Stimulated activated CD4-positive, alpha-beta T cell treated with anti-CD3 and anti-CD28 coated beads, TNF-alpha, amount 100 ng/mL, for 4 hours (primary cell): Measurements from ENCODE around the gene TMEM101.
"Not testable (repeated sequence)": the region's sequence is repeated elsewhere in the genome, so short reads cannot be mapped to it uniquely, and the experiment has no call there.

Experiments
- DNase-seq, 3 experiments: peaks; one replicate each; pipeline ENCODE4 v3.0.0-alpha.2; 2020; ENCODE audit warnings: low read depth in 3 of 3

The TMEM101 gene

GRCh38 chr17:44000871-44001460 lies 13.8 kb downstream of the TMEM101 start:
- DNase-seq: no peak

DNA sequence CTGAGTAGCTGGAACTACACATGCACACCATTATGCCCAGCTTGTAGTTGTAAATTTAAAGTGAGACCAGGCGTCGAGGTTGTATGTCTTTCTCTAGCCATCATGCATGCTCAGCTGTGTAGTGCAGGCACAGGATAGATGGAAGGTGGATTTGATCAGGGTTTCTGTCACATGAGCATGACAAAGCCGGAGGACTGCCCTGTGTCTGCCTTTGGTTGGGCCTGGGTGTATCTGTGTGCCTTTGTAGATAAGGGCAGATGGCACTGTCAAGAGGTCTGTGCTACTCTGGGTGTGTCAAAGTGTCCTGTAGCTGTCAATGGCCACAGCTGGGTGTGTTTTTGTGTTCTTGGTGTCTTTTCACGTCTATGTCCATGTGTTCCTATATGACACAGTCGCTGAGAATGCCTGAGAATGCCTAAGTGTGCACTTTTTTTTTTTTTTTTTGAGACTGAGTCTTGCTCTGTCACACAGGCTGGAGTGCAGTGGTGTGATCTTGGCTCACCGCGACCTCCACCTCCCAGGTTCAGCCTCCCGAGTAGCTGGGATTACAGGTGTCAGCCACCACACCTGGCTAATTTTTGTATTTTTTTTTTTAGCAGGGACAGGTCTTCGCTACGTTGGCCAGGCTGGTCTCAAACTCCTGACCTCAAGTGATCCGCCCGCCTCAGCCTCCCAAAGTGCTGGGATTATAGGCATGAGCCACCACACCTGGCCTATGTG lies 14.5 kb downstream of the TMEM101 start:
- no peak for DNase-seq

- DNase-seq: no peak
Measured at GRCh38 chr17:43999024-43999423, 15.7 kb downstream of the TMEM101 start.

DNA sequence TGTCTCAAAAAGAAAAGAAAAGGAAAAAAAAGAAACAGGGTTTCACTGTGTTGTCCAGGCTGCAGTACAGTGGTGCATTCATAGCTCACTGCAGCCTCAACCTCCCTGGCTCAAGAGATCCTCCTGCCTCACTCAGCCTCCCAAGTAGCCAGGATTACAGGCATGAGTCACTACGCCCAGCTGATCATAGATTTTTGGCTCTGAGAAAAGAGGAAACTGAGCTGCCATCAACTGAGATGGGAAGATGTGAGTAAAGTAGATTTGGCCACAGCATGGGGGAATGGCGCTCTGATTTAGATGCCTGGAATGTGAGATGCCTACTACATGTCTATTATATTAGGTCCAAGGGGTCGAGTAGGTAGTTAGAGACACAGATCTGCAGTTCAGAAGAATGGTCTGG lies 16.2 kb downstream of the TMEM101 start:
- DNase-seq: no peak

DNA sequence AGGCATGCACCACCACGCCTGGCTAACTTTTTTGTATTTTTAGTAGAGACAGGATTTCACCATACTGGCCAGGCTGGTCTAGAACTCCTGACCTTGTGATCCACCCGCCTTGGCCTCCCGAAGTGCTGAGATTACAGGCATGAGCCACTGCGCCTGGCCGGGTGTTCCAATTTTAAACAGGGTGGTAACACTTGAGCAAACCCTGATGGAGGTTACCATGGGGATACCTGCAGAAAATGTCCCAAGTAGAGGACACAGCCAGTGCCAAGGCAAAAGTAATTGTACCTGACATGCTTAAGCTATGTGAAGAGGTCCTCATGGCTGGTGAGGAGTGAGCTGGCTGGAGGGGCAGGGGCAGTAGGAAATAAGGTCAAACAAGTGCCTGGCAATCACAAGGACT lies 17.6 kb downstream of the TMEM101 start:
- not testable (repeated sequence) for DNase-seq

DNA sequence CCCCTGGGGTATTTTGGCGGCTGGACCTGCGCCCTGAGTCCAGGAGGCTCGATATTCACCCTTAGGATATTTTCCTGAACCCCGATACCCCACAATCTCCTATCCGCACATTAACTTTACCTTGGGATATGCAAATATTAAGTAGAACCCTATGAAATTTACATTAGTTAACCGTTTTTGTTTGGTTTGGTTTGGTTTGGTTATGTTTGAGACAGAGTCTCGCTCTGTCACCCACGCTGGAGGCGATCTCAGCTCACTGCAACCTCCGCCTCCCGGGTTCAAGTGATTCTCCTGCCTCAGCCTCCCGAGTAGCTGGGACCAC lies 19.7 kb downstream of the TMEM101 start:
- no peak for DNase-seq

DNA sequence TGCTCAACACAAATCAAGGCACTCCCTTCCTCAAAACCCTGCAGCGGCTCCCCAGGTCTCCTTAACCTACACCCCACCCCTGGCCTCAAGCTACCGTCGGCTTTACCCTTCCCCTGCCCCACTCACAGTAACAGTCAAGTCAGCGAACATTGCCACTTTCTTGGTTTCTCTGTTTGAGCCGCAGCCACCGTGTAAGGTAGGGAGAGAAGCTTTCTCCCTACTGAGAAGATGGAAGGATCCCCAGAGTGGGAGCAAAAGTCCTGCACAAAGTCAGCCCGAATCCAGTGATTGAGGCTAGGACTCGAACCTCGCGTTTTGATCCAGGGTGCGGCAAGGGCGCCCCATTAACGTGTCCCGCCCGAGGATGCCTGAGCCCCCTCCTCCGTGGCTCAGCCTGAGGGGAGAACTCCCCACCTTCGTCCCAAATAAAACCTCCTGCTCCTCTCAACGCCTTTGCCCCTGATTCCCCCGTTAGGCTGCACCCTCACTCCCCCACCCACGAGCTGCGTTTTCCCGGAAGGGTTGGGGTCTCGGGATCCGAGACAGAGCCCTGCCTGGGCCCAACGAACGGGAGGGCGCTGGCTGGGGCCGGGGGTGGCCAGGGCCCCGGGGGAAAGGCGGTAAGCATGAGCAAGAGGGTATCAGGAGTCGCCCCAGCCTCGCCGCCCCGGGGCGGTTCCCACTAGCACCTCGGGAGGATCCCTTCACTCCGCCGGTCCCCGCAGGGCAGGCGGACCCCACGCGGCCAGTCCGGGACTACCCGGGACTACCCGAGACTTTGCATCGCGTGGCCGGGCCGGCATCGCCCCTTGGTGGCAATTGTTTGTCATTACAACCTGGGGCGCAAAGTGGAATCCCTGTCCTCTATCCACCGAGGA lies 20.3 kb downstream of the TMEM101 start:
- peak in 2 of 3 experiments; percentile 43 to 48 for DNase-seq

GRCh38 chr17:43992641-43993040 lies 22.1 kb downstream of the TMEM101 start:
- no peak for DNase-seq

DNA sequence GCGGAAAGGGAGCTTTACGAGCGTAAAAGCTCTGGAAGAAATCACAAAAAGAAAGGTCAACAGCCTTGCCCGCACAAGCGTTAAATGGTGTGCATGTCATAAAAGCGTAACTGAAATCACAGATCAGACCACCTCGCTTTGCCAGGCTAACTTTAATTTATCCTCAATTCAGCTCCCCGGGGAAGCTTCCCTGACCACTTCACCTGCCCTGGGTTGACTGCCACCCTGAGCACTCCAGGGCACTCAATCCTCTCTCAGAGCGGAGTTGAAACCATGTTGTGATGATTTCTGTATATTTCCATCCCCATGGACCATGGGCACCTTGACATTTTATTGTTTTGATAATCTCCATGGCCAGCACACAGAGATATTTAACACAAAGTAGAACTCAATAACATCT lies 26.5 kb downstream of the TMEM101 start:
- DNase-seq: no peak

DNA sequence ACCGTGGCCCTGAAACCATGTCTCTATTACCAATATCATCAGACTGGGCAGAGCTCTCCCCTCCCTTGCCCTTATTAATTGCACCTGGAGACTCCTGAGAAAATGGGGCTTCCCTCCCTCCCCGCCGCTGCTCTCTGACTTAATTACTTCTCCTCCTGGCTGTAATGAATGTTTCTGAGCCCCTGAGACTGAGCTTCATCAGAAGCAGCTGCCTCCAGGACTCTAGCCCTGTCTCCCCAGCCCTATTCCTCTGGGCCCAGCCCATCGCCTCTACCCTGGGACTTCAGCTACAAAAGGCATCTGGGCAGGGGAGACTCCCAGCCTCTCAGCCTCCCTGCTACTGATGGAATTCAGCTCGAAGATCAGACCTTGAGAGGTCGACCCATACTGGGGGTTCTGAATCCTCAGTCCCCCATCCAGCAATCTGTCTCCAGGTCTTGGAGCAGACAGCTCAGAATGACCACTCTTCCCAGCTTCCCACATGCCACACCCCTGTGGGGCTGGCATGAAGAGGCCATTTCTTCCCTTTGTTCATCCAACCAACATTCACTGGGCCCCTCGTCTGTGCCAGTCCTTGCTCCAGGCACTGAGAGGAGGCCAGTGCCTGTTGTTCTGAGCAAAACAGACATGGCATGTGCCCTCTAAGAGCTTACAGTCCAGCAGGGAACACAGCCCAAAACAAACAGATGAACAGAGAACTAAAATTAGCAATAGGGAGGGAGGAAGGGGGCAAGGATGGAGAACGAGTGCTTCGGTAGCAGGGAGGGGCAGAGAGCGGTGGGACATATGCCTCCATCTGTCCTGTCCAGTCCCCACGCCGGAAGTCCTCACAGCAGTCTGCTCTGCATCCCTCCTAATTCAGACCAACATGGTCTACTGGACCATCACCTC lies 27.4 kb downstream of the TMEM101 start:
- no peak for DNase-seq

DNA sequence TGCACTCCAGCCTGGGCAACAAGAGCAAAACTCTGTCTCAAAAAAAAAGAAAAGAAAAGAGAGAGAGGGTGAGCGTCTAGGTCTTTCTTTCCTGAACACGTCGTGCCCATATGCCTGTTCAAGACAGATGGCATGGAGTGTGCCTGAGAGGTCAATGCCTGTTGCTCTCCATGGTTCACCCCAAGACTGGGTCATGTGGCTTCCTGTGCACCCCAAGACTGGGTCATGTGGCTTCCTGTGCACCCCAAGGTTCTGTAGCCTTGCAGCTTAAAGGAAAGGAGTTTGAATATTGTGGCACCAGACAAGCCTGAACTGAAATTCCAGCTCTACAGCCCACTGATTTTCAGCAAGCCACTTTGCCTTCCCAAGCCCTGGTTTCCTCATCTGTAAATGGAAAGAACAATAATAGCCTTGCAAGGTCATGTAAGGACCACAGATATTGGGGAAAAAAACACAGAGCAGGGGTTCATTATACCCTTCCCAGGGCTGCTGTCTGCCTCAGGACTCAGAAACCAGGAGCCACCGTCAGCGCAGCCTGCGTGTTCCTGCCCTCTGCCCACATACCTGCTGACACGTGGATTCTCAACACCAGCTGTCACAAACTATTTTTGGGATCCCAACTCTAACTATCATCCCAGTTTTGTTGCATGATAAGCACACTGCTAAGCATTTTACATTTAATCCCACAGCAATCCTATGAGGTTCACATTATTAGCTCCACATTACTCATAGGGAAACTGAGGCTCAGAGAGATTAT lies 28.4 kb downstream of the TMEM101 start:
- no peak for DNase-seq

DNA sequence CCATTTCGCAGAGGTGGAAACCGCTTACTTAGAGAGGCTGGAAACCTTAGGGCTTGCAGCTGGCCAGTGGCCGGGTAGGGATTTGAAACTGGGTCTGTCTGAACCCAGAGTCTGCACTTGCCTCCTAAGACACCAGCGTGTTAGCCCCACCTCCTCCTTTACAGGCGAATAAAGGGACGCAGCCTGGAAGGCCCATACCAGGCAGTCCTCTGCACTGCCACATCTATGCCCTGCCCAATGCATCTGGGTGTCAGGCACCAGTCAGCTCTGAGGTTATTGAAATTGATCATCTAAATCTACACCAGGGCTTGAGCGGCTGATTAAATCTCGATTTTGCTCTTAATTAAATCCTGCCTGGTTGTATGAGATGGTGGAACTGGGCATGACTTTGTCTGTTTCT lies 30.2 kb downstream of the TMEM101 start:
- DNase-seq: no peak

DNA sequence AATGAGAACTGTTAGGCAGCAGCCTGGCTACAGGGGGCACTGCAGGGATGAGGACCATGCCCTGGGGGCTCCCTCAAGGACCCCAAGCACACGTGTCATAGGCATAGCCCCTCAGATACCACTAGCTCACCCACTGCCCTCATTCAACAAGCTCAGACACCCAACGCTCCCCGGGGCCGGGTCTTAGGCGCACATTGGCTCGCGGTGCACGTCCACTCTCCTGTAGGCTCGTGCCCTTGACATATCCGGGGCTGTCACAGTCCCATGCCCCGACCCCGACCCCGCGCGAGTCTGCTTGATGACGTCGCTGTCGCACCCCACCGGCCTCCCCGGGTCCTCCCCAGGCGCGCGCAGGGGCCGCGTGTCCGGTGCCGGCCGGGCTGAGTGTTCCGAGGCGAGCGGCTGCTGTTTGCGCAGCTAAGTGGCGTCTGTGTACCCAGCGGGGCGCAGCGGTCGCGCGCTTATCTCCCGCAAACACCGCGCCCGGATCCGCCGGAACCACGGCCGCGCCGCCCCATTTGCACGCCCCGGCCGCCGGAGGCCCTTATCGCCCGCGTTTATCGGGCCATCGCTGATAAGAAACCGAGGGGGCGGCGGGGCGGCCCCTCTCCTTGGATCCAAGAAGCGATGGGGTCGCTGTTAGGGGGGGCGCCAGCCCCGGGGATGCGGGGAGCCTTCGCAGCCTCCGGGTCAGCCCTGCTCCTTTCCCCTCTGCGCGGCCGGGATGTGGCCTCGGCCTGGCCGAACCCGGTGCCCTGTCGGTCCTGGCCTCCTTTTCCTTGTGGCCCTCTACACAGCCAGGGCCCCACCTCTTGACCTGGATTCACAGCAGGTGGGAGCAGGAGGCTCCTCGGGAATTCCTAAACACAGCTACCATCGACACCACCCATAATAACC lies 31.0 kb downstream of the TMEM101 start:
- DNase-seq: no peak

GRCh38 chr17:43983196-43983514 lies 31.6 kb downstream of the TMEM101 start:
- no peak for DNase-seq

DNA sequence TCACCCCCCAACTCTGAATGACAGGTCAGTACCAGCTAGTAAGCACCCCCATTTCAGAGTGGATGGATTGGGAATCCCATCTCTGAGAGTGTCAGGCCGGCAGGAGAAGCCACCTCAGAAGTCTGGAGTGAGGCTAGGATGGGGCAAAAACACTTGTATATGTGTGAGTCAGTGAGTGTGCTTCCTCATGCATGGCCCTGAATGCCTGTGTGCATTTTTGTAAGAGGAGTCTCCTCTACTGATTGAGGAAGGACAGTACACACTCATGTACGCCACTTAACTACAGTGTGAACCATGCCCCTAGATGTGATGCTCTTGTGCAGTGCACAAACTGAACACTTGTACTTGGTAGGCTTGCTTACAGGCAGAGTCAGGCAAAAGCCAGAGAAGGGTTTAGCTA lies 32.6 kb downstream of the TMEM101 start:
- DNase-seq: no peak

GRCh38 chr17:43979671-43980070 lies 35.1 kb downstream of the TMEM101 start:
- no peak for DNase-seq

DNA sequence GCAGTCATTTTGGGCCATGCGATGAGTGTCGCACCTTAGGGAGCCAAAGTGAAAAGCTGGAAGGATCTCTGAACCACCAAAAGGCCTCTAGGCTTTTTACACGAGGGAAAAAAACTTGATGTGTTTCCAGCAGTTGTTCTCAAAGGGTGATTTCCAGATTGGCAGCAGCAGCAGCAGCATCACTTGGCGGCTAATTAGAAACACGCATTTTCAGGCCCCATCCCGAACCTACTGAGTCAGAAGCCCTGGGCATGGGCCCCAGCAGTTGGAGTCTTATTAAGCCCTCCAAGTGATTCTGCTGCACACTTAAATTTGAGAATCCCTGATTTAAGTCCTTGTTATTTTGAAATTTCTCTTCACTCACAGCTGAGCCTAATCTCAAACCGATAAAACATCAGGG lies 35.8 kb downstream of the TMEM101 start:
- DNase-seq: no peak

GRCh38 chr17:43978078-43978477 lies 36.7 kb downstream of the TMEM101 start:
- DNase-seq: no peak

DNA sequence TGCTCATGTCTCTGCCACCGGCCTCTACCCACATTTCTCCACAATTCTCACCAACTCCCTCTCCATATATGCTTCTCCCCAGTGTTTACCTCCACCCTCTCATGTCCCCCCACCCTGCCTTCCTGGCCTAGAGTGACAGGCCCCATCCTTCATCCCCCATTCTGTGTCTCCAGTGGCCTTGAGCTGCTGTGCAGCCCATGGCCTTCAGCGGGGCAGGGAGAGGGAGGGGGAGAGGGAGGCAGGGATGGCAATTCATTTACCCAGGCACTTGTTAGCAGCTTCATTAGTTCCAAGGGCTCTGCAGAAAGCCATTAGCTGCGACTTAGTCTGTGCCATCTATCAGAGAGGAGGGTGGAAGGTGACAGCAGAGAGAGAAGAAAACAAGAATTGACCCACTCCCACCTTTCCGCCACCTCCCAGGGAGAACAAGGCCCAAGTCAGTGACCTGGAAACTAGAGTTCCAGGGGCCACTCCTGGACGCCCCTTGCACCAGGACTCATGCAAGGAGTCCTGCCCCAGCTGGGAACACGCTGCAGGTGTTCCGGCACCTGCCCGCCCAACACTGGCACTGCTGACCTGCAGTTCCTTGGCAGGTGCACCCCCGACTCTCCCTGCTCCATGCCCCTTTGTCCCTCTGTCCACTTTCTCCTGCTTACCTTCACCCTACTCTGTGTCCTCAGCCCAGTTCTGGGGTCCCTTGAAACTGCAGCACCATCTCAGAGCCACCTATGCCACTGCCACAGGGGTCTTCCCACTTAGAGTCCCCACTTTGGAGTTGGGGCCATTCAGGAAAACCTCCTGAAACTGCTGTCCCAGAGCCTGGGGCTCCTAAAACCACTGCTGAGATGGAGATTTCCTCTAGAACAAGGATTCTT lies 37.6 kb downstream of the TMEM101 start:
- no peak for DNase-seq
